WTC11 (cell line): ENCODE data around the gene SACS. TPM values are rescaled to one million over a fixed set of nuclear protein-coding genes. Genes with fewer than 3 reads are reported as not detected.

Experiments
- ATAC-seq: fragments of 200-7000 bp; cut with Tn5 transposase; 2 replicates; pipeline ENCODE4 v1.10.0; 2021; ENCODE audit warnings: mild to moderate bottlenecking, moderate library complexity
- CTCF ChIA-PET: fragments of 300-600 bp; sonication (Branson Sonifier 250); formaldehyde crosslinking; loops from one replicate; lab custom pipeline; 2021; ENCODE audit warnings: antibody characterized with exemption; lab: Charles Lee
- POLR2A ChIA-PET: fragments of 350-600 bp; sonication (Branson Sonifier 250); formaldehyde crosslinking; loops from one replicate; lab custom pipeline; 2021; ENCODE audit warnings: antibody characterized with exemption; lab: Charles Lee
- DNase-seq: peaks from one replicate; pipeline ENCODE4 v3.0.0; 2021; ENCODE audit warnings: low spot score
- H3K27ac Mint-ChIP-seq: 2 replicates; pipeline ENCODE4 v1.8.0; 2021; ENCODE audit warnings: mixed read lengths
- H3K27me3 Mint-ChIP-seq: 2 replicates; pipeline ENCODE4 v1.8.0; 2021; ENCODE audit warnings: low read depth, mild to moderate bottlenecking, moderate library complexity, mixed read lengths
- H3K36me3 Mint-ChIP-seq: 2 replicates; pipeline ENCODE4 v1.8.0; 2021; ENCODE audit warnings: mixed read lengths
- H3K4me1 Mint-ChIP-seq: 2 replicates; pipeline ENCODE4 v1.8.0; 2022; ENCODE audit warnings: mixed read lengths
- H3K4me3 Mint-ChIP-seq: 2 replicates; pipeline ENCODE4 v1.8.0; 2021; ENCODE audit warnings: mild to moderate bottlenecking, moderate library complexity, mixed read lengths
- H3K9me3 Mint-ChIP-seq: 2 replicates; pipeline ENCODE4 v1.8.0; 2021; ENCODE audit warnings: mixed read lengths
- ETV6 ChIP-seq: sonication (generic); formaldehyde crosslinking; IDR thresholded peaks from 2 replicates; pipeline ENCODE4 v1.8.1; 2022; ENCODE audit warnings: mild to moderate bottlenecking, missing genetic modification reagents
- FOXK1 ChIP-seq: sonication (generic); formaldehyde crosslinking; IDR thresholded peaks from 2 replicates; pipeline ENCODE4 v1.8.0; 2022; ENCODE audit warnings: mild to moderate bottlenecking, moderate library complexity, missing genetic modification reagents
- FOXP1 ChIP-seq: sonication (generic); formaldehyde crosslinking; IDR thresholded peaks from 2 replicates; pipeline ENCODE4 v1.8.0; 2022; ENCODE audit warnings: missing genetic modification reagents, mild to moderate bottlenecking, moderate library complexity, borderline replicate concordance
- NFATC4 ChIP-seq: fragments of 250-450 bp; sonication (Bioruptor Pico); IDR thresholded peaks from 2 replicates; pipeline ENCODE4 v1.9.0; 2021; ENCODE audit warnings: mild to moderate bottlenecking
- NFYB ChIP-seq: sonication (generic); formaldehyde crosslinking; conservative IDR thresholded peaks from 2 replicates; pipeline ENCODE4 v1.8.0; 2022; ENCODE audit warnings: low read depth, missing genetic modification reagents
- PRRX2 ChIP-seq: fragments of 250-450 bp; sonication (Bioruptor Pico); IDR thresholded peaks from 2 replicates; pipeline ENCODE4 v1.8.0; 2021; ENCODE audit warnings: mild to moderate bottlenecking
- TEAD4 ChIP-seq: sonication (generic); formaldehyde crosslinking; IDR thresholded peaks from 2 replicates; pipeline ENCODE4 v1.8.0; 2022; ENCODE audit warnings: mild to moderate bottlenecking, missing genetic modification reagents
- ZNF121 ChIP-seq: sonication (generic); formaldehyde crosslinking; IDR thresholded peaks from 2 replicates; pipeline ENCODE4 v1.8.0; 2023; ENCODE audit warnings: missing genetic modification reagents
- ZNF317 ChIP-seq: sonication (generic); formaldehyde crosslinking; IDR thresholded peaks from 2 replicates; pipeline ENCODE4 v1.8.1; 2023; ENCODE audit warnings: low read depth, mild to moderate bottlenecking, moderate library complexity, missing genetic modification reagents, borderline replicate concordance
- total RNA-seq: library from RNA; stranded (reverse); gene quantifications from 3 replicates; pipeline ENCODE4 v1.2.3, GENCODE V29; 2021
- TF ChIP-seq, protein P1 (sequence below): sonication (generic); formaldehyde crosslinking; IDR thresholded peaks from 2 replicates; pipeline ENCODE4 v1.8.1; 2023; ENCODE audit warnings: mild to moderate bottlenecking, missing genetic modification reagents
- TF ChIP-seq, protein P2 (sequence below): fragments of 250-450 bp; sonication (Bioruptor Pico); conservative IDR thresholded peaks from 2 replicates; pipeline ENCODE4 v1.9.0; 2021; ENCODE audit warnings: mild to moderate bottlenecking
- TF ChIP-seq, protein P3 (sequence below): sonication (generic); formaldehyde crosslinking; IDR thresholded peaks from 2 replicates; pipeline ENCODE4 v1.8.1; 2022; ENCODE audit warnings: low read depth, mild to moderate bottlenecking, moderate library complexity, missing genetic modification reagents, borderline replicate concordance
- TF ChIP-seq, protein P4 (sequence below): sonication (generic); formaldehyde crosslinking; IDR thresholded peaks from 2 replicates; pipeline ENCODE4 v1.8.0; 2023; ENCODE audit warnings: missing genetic modification reagents, mild to moderate bottlenecking, borderline replicate concordance
- TF ChIP-seq, protein P5 (sequence below): sonication (generic); formaldehyde crosslinking; IDR thresholded peaks from 2 replicates; pipeline ENCODE4 v1.8.0; 2022; ENCODE audit warnings: missing genetic modification reagents
- TF ChIP-seq, protein P6 (sequence below): sonication (generic); formaldehyde crosslinking; IDR thresholded peaks from 2 replicates; pipeline ENCODE4 v1.8.0; 2023; ENCODE audit warnings: missing genetic modification reagents

The SACS gene
- total RNA-seq, 1 experiment from 2014 or later, result 35.2 TPM

DNA sequence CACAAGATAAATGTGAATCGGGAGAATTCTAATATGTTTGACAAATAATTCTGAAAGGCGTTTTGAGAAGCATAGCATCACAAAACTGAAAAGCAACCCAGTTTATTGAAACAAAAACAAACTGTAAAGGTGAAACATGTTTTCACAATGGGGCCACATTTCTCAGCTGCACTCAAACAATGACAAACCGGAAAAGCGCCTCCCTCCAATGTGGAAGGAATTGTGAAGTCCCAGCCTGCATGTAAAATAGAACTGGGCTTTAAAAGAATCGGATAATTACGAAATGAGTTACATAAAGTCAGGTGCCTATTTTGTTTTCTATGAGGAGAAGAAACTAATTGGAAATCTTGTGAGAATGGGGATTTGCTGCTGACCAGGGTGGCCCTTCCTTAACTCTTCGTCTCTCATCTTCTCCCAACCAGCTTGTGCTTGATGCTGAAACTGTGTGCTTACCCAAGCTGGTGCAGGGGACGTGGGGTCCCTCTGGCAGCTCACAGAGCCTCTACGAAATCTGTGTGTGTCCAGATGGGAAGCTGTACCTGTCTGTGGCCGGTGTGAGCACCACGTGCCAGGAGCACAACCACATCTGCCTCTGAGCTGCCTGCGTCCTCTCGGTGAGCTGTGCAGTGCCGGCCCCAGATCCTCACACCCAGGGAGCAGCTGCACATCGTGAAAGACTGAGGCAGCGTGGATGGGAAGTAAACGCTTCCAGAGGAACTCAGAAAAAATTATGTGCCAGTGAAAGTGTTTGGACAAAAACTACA lies 109.4 kb downstream of the SACS start:
- no peaks in the 10 kb centered on the region for H3K36me3 Mint-ChIP-seq
- H3K4me3 Mint-ChIP-seq, result no peak overlapping the region
- TF ChIP-seq, protein P1, sequence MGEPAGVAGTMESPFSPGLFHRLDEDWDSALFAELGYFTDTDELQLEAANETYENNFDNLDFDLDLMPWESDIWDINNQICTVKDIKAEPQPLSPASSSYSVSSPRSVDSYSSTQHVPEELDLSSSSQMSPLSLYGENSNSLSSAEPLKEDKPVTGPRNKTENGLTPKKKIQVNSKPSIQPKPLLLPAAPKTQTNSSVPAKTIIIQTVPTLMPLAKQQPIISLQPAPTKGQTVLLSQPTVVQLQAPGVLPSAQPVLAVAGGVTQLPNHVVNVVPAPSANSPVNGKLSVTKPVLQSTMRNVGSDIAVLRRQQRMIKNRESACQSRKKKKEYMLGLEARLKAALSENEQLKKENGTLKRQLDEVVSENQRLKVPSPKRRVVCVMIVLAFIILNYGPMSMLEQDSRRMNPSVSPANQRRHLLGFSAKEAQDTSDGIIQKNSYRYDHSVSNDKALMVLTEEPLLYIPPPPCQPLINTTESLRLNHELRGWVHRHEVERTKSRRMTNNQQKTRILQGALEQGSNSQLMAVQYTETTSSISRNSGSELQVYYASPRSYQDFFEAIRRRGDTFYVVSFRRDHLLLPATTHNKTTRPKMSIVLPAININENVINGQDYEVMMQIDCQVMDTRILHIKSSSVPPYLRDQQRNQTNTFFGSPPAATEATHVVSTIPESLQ (CRISPR knock-in tag), result no peak
- TF ChIP-seq FOXK1 (CRISPR knock-in tag) (no peak), NFYB (CRISPR knock-in tag) (no peak), NFATC4 (CRISPR knock-in tag) (no peak), ZNF317 (no peak)
- TF ChIP-seq, protein P2, sequence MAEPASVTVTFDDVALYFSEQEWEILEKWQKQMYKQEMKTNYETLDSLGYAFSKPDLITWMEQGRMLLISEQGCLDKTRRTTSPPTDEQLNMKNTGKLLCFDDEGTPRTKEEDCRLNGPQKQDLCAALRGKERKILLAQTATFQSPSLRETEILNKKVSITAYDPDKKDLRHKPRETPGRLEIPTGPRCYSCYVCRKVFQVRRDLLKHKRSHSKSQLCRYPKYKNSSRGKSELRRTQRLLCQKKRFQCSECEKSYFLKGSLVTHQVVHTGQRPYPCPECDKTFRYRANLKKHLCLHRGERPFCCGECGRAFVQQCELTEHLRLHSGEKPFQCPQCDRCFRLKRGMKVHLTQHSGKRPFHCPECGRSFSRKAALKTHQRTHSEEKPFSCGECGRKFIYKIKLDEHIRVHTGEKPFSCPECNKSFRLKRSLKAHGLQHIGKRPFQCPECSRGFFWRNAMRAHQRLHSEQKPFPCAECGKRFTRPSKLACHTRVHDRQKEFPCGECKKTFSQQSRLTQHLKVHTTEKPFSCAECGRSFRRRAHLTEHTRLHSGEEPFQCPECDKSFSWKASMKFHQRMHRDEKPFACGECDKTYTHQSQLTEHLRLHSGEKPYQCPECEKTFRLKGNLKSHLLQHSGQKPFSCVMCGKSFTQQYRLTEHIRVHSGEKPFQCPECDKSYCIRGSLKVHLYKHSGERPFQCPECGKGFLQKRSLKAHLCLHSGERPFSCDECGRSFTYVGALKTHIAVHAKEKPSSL (CRISPR knock-in tag), result no peak
- TF ChIP-seq, protein P3, sequence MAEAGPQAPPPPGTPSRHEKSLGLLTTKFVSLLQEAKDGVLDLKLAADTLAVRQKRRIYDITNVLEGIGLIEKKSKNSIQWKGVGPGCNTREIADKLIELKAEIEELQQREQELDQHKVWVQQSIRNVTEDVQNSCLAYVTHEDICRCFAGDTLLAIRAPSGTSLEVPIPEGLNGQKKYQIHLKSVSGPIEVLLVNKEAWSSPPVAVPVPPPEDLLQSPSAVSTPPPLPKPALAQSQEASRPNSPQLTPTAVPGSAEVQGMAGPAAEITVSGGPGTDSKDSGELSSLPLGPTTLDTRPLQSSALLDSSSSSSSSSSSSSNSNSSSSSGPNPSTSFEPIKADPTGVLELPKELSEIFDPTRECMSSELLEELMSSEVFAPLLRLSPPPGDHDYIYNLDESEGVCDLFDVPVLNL (CRISPR knock-in tag), result no peak
- TF ChIP-seq, protein P4, sequence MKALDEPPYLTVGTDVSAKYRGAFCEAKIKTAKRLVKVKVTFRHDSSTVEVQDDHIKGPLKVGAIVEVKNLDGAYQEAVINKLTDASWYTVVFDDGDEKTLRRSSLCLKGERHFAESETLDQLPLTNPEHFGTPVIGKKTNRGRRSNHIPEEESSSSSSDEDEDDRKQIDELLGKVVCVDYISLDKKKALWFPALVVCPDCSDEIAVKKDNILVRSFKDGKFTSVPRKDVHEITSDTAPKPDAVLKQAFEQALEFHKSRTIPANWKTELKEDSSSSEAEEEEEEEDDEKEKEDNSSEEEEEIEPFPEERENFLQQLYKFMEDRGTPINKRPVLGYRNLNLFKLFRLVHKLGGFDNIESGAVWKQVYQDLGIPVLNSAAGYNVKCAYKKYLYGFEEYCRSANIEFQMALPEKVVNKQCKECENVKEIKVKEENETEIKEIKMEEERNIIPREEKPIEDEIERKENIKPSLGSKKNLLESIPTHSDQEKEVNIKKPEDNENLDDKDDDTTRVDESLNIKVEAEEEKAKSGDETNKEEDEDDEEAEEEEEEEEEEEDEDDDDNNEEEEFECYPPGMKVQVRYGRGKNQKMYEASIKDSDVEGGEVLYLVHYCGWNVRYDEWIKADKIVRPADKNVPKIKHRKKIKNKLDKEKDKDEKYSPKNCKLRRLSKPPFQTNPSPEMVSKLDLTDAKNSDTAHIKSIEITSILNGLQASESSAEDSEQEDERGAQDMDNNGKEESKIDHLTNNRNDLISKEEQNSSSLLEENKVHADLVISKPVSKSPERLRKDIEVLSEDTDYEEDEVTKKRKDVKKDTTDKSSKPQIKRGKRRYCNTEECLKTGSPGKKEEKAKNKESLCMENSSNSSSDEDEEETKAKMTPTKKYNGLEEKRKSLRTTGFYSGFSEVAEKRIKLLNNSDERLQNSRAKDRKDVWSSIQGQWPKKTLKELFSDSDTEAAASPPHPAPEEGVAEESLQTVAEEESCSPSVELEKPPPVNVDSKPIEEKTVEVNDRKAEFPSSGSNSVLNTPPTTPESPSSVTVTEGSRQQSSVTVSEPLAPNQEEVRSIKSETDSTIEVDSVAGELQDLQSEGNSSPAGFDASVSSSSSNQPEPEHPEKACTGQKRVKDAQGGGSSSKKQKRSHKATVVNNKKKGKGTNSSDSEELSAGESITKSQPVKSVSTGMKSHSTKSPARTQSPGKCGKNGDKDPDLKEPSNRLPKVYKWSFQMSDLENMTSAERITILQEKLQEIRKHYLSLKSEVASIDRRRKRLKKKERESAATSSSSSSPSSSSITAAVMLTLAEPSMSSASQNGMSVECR, result no peak
- no peaks in the 10 kb centered on the region for H3K27me3 Mint-ChIP-seq
- H3K27ac Mint-ChIP-seq, result no peak overlapping the region
- H3K9me3 Mint-ChIP-seq, result no peaks in the 10 kb centered on the region
- no peak for DNase-seq
- CTCF ChIA-PET, result interaction anchor here (1.5 kb wide), 1 partner anchor 165 kb away, joined by 4 read pairs; no protein-coding TSS in a partner anchor
- peak; percentile 57 for ATAC-seq
- POLR2A ChIA-PET, result no interaction called here
- peaks cover 26% of the 10 kb centered on the region for H3K4me1 Mint-ChIP-seq

DNA sequence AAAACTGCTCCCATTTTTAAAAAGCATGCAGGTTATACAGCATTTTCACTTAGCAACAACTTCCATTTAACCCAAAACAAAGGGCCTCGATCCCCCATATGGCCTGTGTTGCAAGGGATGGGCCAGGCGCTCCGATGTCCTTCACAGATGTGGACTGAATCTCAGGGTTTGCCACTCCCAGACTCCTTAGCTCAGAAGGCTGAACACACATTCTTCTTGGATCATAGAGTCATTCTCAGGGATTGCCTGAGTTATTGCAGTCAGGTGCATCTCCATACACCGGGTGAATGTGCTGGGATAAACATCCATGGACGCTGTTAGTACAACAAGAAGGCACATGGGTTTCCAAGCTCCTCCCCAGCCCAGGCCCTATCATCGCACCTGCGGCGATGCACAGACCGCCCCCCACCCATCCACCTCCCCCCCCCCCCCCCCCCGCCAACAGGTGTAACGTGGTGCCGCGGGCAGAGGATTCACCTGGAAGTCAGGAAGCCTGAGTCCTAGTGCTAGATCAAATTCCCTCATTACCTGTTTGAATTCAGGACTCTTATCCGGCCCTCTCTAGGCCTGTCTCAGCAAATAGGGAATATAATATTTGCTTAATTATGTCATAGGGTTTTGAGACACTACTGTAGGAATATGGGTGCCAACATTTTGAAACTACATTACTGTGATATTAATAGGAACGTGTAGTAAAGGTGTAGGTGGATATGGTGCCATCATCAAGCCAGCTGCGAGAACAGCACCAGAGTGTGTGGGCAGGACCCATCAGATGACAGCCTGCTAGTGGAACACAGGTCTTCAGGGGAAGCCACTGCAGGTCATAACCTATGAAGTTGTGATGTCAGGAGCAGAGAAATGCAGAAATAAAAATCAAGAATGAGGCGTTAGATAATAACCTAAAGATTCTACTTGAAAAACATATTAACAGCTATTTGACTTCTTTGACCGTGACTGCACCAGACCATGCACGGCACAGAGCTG lies 110.9 kb downstream of the SACS start:
- Mint-ChIP-seq H3K4me3 (no peak overlapping the region), H3K27ac (no peak overlapping the region), H3K9me3 (no peaks in the 10 kb centered on the region), H3K36me3 (no peaks in the 10 kb centered on the region), H3K4me1 (peaks cover 27% of the 10 kb centered on the region), H3K27me3 (no peaks in the 10 kb centered on the region)
- ATAC-seq, result no peak
- POLR2A ChIA-PET, result interaction anchor here (0.5 to 0.6 kb wide), 2 partner anchors 441 to 1036 kb away, joined by 3 to 5 read pairs; no protein-coding TSS in a partner anchor
- CTCF ChIA-PET, result no interaction called here
- DNase-seq, result no peak
- TF ChIP-seq ZNF121 (CRISPR knock-in tag), result no peak
- TF ChIP-seq, protein P5, sequence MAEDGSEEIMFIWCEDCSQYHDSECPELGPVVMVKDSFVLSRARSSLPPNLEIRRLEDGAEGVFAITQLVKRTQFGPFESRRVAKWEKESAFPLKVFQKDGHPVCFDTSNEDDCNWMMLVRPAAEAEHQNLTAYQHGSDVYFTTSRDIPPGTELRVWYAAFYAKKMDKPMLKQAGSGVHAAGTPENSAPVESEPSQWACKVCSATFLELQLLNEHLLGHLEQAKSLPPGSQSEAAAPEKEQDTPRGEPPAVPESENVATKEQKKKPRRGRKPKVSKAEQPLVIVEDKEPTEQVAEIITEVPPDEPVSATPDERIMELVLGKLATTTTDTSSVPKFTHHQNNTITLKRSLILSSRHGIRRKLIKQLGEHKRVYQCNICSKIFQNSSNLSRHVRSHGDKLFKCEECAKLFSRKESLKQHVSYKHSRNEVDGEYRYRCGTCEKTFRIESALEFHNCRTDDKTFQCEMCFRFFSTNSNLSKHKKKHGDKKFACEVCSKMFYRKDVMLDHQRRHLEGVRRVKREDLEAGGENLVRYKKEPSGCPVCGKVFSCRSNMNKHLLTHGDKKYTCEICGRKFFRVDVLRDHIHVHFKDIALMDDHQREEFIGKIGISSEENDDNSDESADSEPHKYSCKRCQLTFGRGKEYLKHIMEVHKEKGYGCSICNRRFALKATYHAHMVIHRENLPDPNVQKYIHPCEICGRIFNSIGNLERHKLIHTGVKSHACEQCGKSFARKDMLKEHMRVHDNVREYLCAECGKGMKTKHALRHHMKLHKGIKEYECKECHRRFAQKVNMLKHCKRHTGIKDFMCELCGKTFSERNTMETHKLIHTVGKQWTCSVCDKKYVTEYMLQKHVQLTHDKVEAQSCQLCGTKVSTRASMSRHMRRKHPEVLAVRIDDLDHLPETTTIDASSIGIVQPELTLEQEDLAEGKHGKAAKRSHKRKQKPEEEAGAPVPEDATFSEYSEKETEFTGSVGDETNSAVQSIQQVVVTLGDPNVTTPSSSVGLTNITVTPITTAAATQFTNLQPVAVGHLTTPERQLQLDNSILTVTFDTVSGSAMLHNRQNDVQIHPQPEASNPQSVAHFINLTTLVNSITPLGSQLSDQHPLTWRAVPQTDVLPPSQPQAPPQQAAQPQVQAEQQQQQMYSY, result no peak
- TF ChIP-seq ETV6 (CRISPR knock-in tag), result no peak
- no peak for TF ChIP-seq PRRX2 (CRISPR knock-in tag)
- TF ChIP-seq FOXP1 (CRISPR knock-in tag), result no peak
- TF ChIP-seq, protein P6, sequence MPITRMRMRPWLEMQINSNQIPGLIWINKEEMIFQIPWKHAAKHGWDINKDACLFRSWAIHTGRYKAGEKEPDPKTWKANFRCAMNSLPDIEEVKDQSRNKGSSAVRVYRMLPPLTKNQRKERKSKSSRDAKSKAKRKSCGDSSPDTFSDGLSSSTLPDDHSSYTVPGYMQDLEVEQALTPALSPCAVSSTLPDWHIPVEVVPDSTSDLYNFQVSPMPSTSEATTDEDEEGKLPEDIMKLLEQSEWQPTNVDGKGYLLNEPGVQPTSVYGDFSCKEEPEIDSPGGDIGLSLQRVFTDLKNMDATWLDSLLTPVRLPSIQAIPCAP, result no peak
- TF ChIP-seq TEAD4 (CRISPR knock-in tag), result no peak
